ENCODE data around the gene SEPTIN1.
"Not testable (repeated sequence)": the region's sequence is repeated elsewhere in the genome, so short reads cannot be mapped to it uniquely, and the experiment has no call there.

GRCh38 chr16:30334473-30334989 lies 47.8 kb downstream of the SEPTIN1 start:
- not testable (repeated sequence) for TF ChIP-seq YY1 (IDR thresholded peaks at IDR 0.05; ENCODE audit: insufficient read depth, insufficient read length); ZNF274 (IDR thresholded peaks at IDR 0.05; ENCODE audit: low read depth, low read length); SUZ12 (IDR thresholded peaks at IDR 0.05; ENCODE audit: extremely low read depth, insufficient read depth, insufficient read length)

Measured in NT2/D1 (cell line).